T-helper 2 cell treated with Interferon-gamma antibody and Interleukin-4, amounts not matched to agents 5 μg/mL and 100 μg/mL, for 36 hours (primary cell): ENCODE measurements around the gene LSM5.

Source experiments
- DNase-seq: peaks from one replicate; pipeline ENCODE4 v3.0.0; 2021; ENCODE audit warnings: low spot score
- H3K27ac Mint-ChIP-seq: one replicate; pipeline ENCODE4 v1.8.0; 2021; ENCODE audit warnings: mild to moderate bottlenecking, mixed read lengths
- H3K27me3 Mint-ChIP-seq: one replicate; pipeline ENCODE4 v1.8.0; 2021; ENCODE audit warnings: low read depth, mixed read lengths
- H3K36me3 Mint-ChIP-seq: one replicate; pipeline ENCODE4 v1.8.0; 2021; ENCODE audit warnings: low read depth, mixed read lengths
- H3K4me1 Mint-ChIP-seq: one replicate; pipeline ENCODE4 v1.8.0; 2021; ENCODE audit warnings: low read depth, mixed read lengths
- H3K4me3 Mint-ChIP-seq: one replicate; pipeline ENCODE4 v1.8.0; 2022; ENCODE audit warnings: mild to moderate bottlenecking, moderate library complexity, mixed read lengths
- H3K9me3 Mint-ChIP-seq: one replicate; pipeline ENCODE4 v1.8.0; 2021; ENCODE audit warnings: mixed read lengths

Gene LSM5

GRCh38 chr7:32462451-32462850 is 27.7 kb downstream of the LSM5 start:
- no peak overlapping the region for H3K27ac Mint-ChIP-seq
- H3K9me3 Mint-ChIP-seq: no peaks in the 10 kb centered on the region
- no peak for DNase-seq
- no peaks in the 10 kb centered on the region for H3K36me3 Mint-ChIP-seq
- no peaks in the 10 kb centered on the region for H3K4me1 Mint-ChIP-seq
- H3K4me3 Mint-ChIP-seq: no peak overlapping the region
- no peaks in the 10 kb centered on the region for H3K27me3 Mint-ChIP-seq

- Mint-ChIP-seq H3K4me1 (no peaks in the 10 kb centered on the region), H3K9me3 (no peaks in the 10 kb centered on the region), H3K27ac (no peak overlapping the region), H3K4me3 (no peak overlapping the region), H3K36me3 (no peaks in the 10 kb centered on the region), H3K27me3 (no peaks in the 10 kb centered on the region)
- DNase-seq: no peak
Measured at GRCh38 chr7:32461484-32461883, 28.7 kb downstream of the LSM5 start.

- Mint-ChIP-seq H3K27me3 (no peaks in the 10 kb centered on the region), H3K36me3 (no peaks in the 10 kb centered on the region), H3K4me3 (no peak overlapping the region), H3K27ac (no peak overlapping the region), H3K9me3 (no peaks in the 10 kb centered on the region), H3K4me1 (no peaks in the 10 kb centered on the region)
- DNase-seq: no peak
Measured at GRCh38 chr7:32459788-32460187, 30.4 kb downstream of the LSM5 start.

- H3K9me3 Mint-ChIP-seq: no peaks in the 10 kb centered on the region
- no peaks in the 10 kb centered on the region for H3K27me3 Mint-ChIP-seq
- no peak for DNase-seq
- no peak overlapping the region for H3K4me3 Mint-ChIP-seq
- H3K4me1 Mint-ChIP-seq: no peaks in the 10 kb centered on the region
- no peak overlapping the region for H3K27ac Mint-ChIP-seq
- no peaks in the 10 kb centered on the region for H3K36me3 Mint-ChIP-seq
Measured at GRCh38 chr7:32458025-32458424, 32.2 kb downstream of the LSM5 start.

- DNase-seq: no peak
- no peaks in the 10 kb centered on the region for H3K27me3 Mint-ChIP-seq
- no peaks in the 10 kb centered on the region for H3K36me3 Mint-ChIP-seq
- H3K4me1 Mint-ChIP-seq: no peaks in the 10 kb centered on the region
- no peak overlapping the region for H3K4me3 Mint-ChIP-seq
- no peak overlapping the region for H3K27ac Mint-ChIP-seq
- H3K9me3 Mint-ChIP-seq: no peaks in the 10 kb centered on the region
Measured at GRCh38 chr7:32453341-32454011, 36.7 kb downstream of the LSM5 start.

GRCh38 chr7:32447218-32447617 is 43.0 kb downstream of the LSM5 start:
- no peak for DNase-seq
- no peaks in the 10 kb centered on the region for H3K27me3 Mint-ChIP-seq
- no peak overlapping the region for H3K27ac Mint-ChIP-seq
- H3K9me3 Mint-ChIP-seq: no peaks in the 10 kb centered on the region
- no peaks in the 10 kb centered on the region for H3K4me1 Mint-ChIP-seq
- no peak overlapping the region for H3K4me3 Mint-ChIP-seq
- no peaks in the 10 kb centered on the region for H3K36me3 Mint-ChIP-seq

- DNase-seq: no peak
- H3K4me3 Mint-ChIP-seq: no peak overlapping the region
- H3K27me3 Mint-ChIP-seq: no peaks in the 10 kb centered on the region
- H3K27ac Mint-ChIP-seq: no peak overlapping the region
- no peaks in the 10 kb centered on the region for H3K9me3 Mint-ChIP-seq
- H3K36me3 Mint-ChIP-seq: no peaks in the 10 kb centered on the region
- no peaks in the 10 kb centered on the region for H3K4me1 Mint-ChIP-seq
Measured at GRCh38 chr7:32436146-32436928, 53.8 kb downstream of the LSM5 start.
